Measurements from ENCODE around the gene TRIM9.
"Not testable (repeated sequence)": the region's sequence is repeated elsewhere in the genome, so short reads cannot be mapped to it uniquely, and the experiment has no call there.

TRIM9 gene

GRCh38 chr14:50956421-50956820 lies 138.5 kb downstream of the TRIM9 start:
- DNase-seq = not testable (repeated sequence)

GRCh38 chr14:50955373-50956043 lies 139.4 kb downstream of the TRIM9 start:
- DNase-seq = peak; percentile 6

- DNase-seq = peak; percentile 29
These were observed 140.0 kb downstream of the TRIM9 start for GRCh38 chr14:50954811-50955372.

GRCh38 chr14:50953502-50953901 lies 141.4 kb downstream of the TRIM9 start:
- DNase-seq = no peak

- no peak for DNase-seq
These were observed 143.9 kb downstream of the TRIM9 start for GRCh38 chr14:50951032-50951431.

GRCh38 chr14:50948205-50948604 lies 146.7 kb downstream of the TRIM9 start:
- DNase-seq = no peak

- DNase-seq = no peak
These were observed 147.5 kb downstream of the TRIM9 start for GRCh38 chr14:50947446-50947845.

GRCh38 chr14:50946234-50946935 lies 148.5 kb downstream of the TRIM9 start:
- DNase-seq = no peak

- no peak for DNase-seq
These were observed 150.1 kb downstream of the TRIM9 start for GRCh38 chr14:50944647-50945413.

- DNase-seq = peak; percentile 74
These were observed 150.8 kb downstream of the TRIM9 start, which contains the start of gene PYGL for GRCh38 chr14:50943943-50944646. TSS of gene PYGL (minus strand) at chr14:50944483. CDS start at chr14:50944403, 80 bp downstream.

GRCh38 chr14:50943261-50943942 lies 151.5 kb downstream of the TRIM9 start:
- DNase-seq = peak; percentile 29

- not testable (repeated sequence) for DNase-seq
These were observed 153.3 kb downstream of the TRIM9 start for GRCh38 chr14:50941638-50942037.

GRCh38 chr14:50941151-50941550 lies 153.8 kb downstream of the TRIM9 start:
- DNase-seq = no peak

- DNase-seq = no peak
These were observed 157.1 kb downstream of the TRIM9 start for GRCh38 chr14:50937800-50938199.

GRCh38 chr14:50937325-50937724 lies 157.6 kb downstream of the TRIM9 start:
- no peak for DNase-seq

GRCh38 chr14:50936882-50937281 lies 158.0 kb downstream of the TRIM9 start:
- no peak for DNase-seq

- DNase-seq = no peak
These were observed 158.9 kb downstream of the TRIM9 start for GRCh38 chr14:50936016-50936340.

GRCh38 chr14:50935126-50936015 lies 159.5 kb downstream of the TRIM9 start:
- no peak for DNase-seq

- no peak for DNase-seq
These were observed 162.1 kb downstream of the TRIM9 start for GRCh38 chr14:50932592-50933495.

GRCh38 chr14:50932156-50932555 lies 162.7 kb downstream of the TRIM9 start:
- no peak for DNase-seq

All from GDM1 (cell line).